Stimulated activated CD8-positive, alpha-beta memory T cell treated with anti-CD3 and anti-CD28 coated beads, Interleukin-12 subunit alpha, Interleukin-12 subunit beta, amount 100 ng/mL, for 1 hour (primary cell): ENCODE data around the gene KBTBD8.

Source experiments
- DNase-seq: peaks from one replicate; pipeline ENCODE4 v3.0.0-alpha.2; 2020; ENCODE audit warnings: low read depth

KBTBD8 gene

GRCh38 chr3:66997560-66998112 lies 471 bp upstream of the KBTBD8 start:
- DNase-seq = no peak

- no peak for DNase-seq
Observed at GRCh38 chr3:66998904-66999235, 763 bp downstream of the KBTBD8 start.

- DNase-seq = no peak
Observed at GRCh38 chr3:67000009-67000408, 1.9 kb downstream of the KBTBD8 start.

GRCh38 chr3:67001086-67001861 lies 3.2 kb downstream of the KBTBD8 start:
- no peak for DNase-seq

- DNase-seq = no peak
Observed at GRCh38 chr3:67005974-67006373, 7.9 kb downstream of the KBTBD8 start.

- DNase-seq = no peak
Observed at GRCh38 chr3:67006460-67006859, 8.4 kb downstream of the KBTBD8 start.

- no peak for DNase-seq
Observed at GRCh38 chr3:67008388-67008787, 10.3 kb downstream of the KBTBD8 start.

GRCh38 chr3:67009716-67010115 lies 11.6 kb downstream of the KBTBD8 start:
- no peak for DNase-seq

GRCh38 chr3:67011414-67012131 lies 13.5 kb downstream of the KBTBD8 start:
- no peak for DNase-seq

- no peak for DNase-seq
Observed at GRCh38 chr3:67012564-67012963, 14.5 kb downstream of the KBTBD8 start.

- no peak for DNase-seq
Observed at GRCh38 chr3:67015702-67016484, 17.8 kb downstream of the KBTBD8 start.

- no peak for DNase-seq
Observed at GRCh38 chr3:67016522-67017080, 18.5 kb downstream of the KBTBD8 start.

- no peak for DNase-seq
Observed at GRCh38 chr3:67017211-67017610, 19.1 kb downstream of the KBTBD8 start.

- no peak for DNase-seq
Observed at GRCh38 chr3:67018105-67018788, 20.1 kb downstream of the KBTBD8 start.

- no peak for DNase-seq
Observed at GRCh38 chr3:67018789-67019526, 20.9 kb downstream of the KBTBD8 start.

- no peak for DNase-seq
Observed at GRCh38 chr3:67028001-67028784, 30.1 kb downstream of the KBTBD8 start.

GRCh38 chr3:67030785-67031740 lies 33.0 kb downstream of the KBTBD8 start:
- DNase-seq = no peak

- no peak for DNase-seq
Observed at GRCh38 chr3:67031986-67032385, 33.9 kb downstream of the KBTBD8 start.

GRCh38 chr3:67033079-67033478 lies 35.0 kb downstream of the KBTBD8 start:
- DNase-seq = no peak
